Sigmoid colon (tissue), 4 donors: Measurements from ENCODE around the gene ZFAND3.

Experiments used
- POLR2AphosphoS5 ChIP-seq, 4 donors: sonication (generic); formaldehyde crosslinking; IDR thresholded peaks; one replicate each; pipeline ENCODE4 v1.6.1; 2017; ENCODE audit warnings: antibody characterized with exemption in 4 of 4
- TF ChIP-seq, protein P1 (sequence below), 4 experiments: fragments of 450-650 bp in 3 of 4; fragments of 200-600 bp in 1 of 4; IDR thresholded peaks; one replicate each; pipeline ENCODE4 v1.5.1; 2016 to 2019; ENCODE audit warnings: antibody characterized with exemption in 4 of 4, mild to moderate bottlenecking in 3 of 4, moderate library complexity in 2 of 4

DNA sequence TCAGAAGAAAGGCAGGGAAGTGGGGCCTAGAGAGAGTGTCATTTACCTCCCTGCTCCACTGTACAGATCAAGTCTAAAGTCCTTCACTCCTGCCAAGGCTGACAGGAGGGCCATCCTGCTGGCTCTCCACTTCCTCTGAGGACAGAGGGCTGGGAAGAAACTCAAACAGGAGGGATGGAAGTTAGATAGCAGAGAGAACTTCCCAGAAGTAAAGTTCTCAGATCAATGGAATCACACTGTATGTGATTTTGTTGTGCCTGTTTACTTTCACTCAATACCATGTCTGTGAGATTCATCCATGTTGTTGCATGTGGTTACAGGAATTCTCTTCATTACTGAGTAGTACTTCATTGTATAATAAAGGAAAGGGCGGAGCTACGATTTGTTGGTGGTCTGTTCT, 32.3 kb upstream of the ZFAND3 start:
- TF ChIP-seq, protein P1, sequence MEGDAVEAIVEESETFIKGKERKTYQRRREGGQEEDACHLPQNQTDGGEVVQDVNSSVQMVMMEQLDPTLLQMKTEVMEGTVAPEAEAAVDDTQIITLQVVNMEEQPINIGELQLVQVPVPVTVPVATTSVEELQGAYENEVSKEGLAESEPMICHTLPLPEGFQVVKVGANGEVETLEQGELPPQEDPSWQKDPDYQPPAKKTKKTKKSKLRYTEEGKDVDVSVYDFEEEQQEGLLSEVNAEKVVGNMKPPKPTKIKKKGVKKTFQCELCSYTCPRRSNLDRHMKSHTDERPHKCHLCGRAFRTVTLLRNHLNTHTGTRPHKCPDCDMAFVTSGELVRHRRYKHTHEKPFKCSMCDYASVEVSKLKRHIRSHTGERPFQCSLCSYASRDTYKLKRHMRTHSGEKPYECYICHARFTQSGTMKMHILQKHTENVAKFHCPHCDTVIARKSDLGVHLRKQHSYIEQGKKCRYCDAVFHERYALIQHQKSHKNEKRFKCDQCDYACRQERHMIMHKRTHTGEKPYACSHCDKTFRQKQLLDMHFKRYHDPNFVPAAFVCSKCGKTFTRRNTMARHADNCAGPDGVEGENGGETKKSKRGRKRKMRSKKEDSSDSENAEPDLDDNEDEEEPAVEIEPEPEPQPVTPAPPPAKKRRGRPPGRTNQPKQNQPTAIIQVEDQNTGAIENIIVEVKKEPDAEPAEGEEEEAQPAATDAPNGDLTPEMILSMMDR (IDR thresholded peaks at IDR 0.05) = no peak
- no peak for TF ChIP-seq POLR2AphosphoS5 (IDR thresholded peaks at IDR 0.05)
